ENCODE data around the gene FGD3.

Gene FGD3

GRCh38 chr9:92954886-92955285 lies 7.6 kb downstream of the FGD3 start:
- no peak for DNase-seq

GRCh38 chr9:92960561-92961290 lies 13.4 kb downstream of the FGD3 start:
- DNase-seq: no peak

GRCh38 chr9:92961627-92962302 lies 14.4 kb downstream of the FGD3 start:
- no peak for DNase-seq

GRCh38 chr9:92962303-92962649 lies 15.0 kb downstream of the FGD3 start:
- DNase-seq: no peak

GRCh38 chr9:92962846-92963245 lies 15.5 kb downstream of the FGD3 start:
- no peak for DNase-seq

- no peak for DNase-seq
Measured at GRCh38 chr9:92963831-92964606, 16.7 kb downstream of the FGD3 start.

GRCh38 chr9:92964607-92965060 lies 17.3 kb downstream of the FGD3 start:
- no peak for DNase-seq

- DNase-seq: no peak
Measured at GRCh38 chr9:92965061-92965758, 17.9 kb downstream of the FGD3 start.

GRCh38 chr9:92965759-92966517 lies 18.6 kb downstream of the FGD3 start:
- no peak for DNase-seq

GRCh38 chr9:92966518-92966800 lies 19.1 kb downstream of the FGD3 start:
- no peak for DNase-seq

GRCh38 chr9:92968081-92968480 lies 20.8 kb downstream of the FGD3 start:
- DNase-seq: no peak

- DNase-seq: no peak
Measured at GRCh38 chr9:92969516-92970466, 22.5 kb downstream of the FGD3 start.

- DNase-seq: no peak
Measured at GRCh38 chr9:92970467-92970923, 23.2 kb downstream of the FGD3 start.

GRCh38 chr9:92971121-92971520 lies 23.8 kb downstream of the FGD3 start:
- no peak for DNase-seq

GRCh38 chr9:92971776-92972175 lies 24.5 kb downstream of the FGD3 start:
- no peak for DNase-seq

- DNase-seq: no peak
Measured at GRCh38 chr9:92973700-92974099, 26.4 kb downstream of the FGD3 start.

- no peak for DNase-seq
Measured at GRCh38 chr9:92974161-92974661, 26.9 kb downstream of the FGD3 start.

- DNase-seq: no peak
Measured at GRCh38 chr9:92974761-92975755, 27.7 kb downstream of the FGD3 start.

GRCh38 chr9:92976431-92976830 lies 29.1 kb downstream of the FGD3 start:
- DNase-seq: no peak

GRCh38 chr9:92977279-92977678 lies 30.0 kb downstream of the FGD3 start:
- no peak for DNase-seq

All from NCI-H187 treated with DMSO at 0.1 percent for 48 hours (cell line).